Adrenal gland (tissue), 12 donors: Measurements from ENCODE around the gene CHL1. TPM values are rescaled to one million over a fixed set of nuclear protein-coding genes. Genes with fewer than 3 reads are reported as not detected.

Experiments used
- DNase-seq, 7 donors: peaks; one replicate each; pipeline ENCODE4 v3.0.0-alpha.2; 2019 to 2020
- H3K27ac ChIP-seq, 5 donors: fragments of 200-600 bp; sonication (generic) in 4 of 5; 1 replicate in 3 of 5; 2 replicates in 2 of 5; pipeline versions ENCODE4 v1.5.1 to v1.8.0; 2016 to 2020; ENCODE audit warnings: mild to moderate bottlenecking in 1 of 5
- H3K27me3 ChIP-seq: fragments of 200-600 bp; 2 replicates; pipeline ENCODE4 v1.8.0; 2021
- H3K36me3 ChIP-seq, 2 donors: fragments of 200-600 bp; replicated peaks in 1 of 2; 1 replicate in 1 of 2; 2 replicates in 1 of 2; pipeline versions ENCODE4 v1.5.1 to v1.8.0; 2018 to 2022
- H3K4me1 ChIP-seq, 2 donors: fragments of 200-600 bp; replicated peaks in 1 of 2; 1 replicate in 1 of 2; 2 replicates in 1 of 2; pipeline versions ENCODE4 v1.5.1 to v1.8.0; 2018 to 2021
- H3K4me3 ChIP-seq, 4 donors: fragments of 200-600 bp; sonication (generic) in 3 of 4; one replicate each; pipeline ENCODE4 v1.5.1; 2016 to 2018
- H3K9me3 ChIP-seq, 3 donors: fragments of 200-600 bp; sonication (generic) in 1 of 3; replicated peaks in 1 of 3; 1 replicate in 2 of 3; 2 replicates in 1 of 3; pipeline versions ENCODE4 v1.5.1 to v1.8.0; 2016 to 2021
- CTCF ChIP-seq, 6 experiments: fragments of 450-650 bp in 4 of 6; fragments of 200-600 bp in 2 of 6; sonication (generic) in 1 of 6; IDR thresholded peaks; 1 replicate in 5 of 6; 2 replicates in 1 of 6; pipeline versions ENCODE4 v1.5.1 to v1.8.0; 2016 to 2021; ENCODE audit warnings: antibody characterized with exemption in 6 of 6, mild to moderate bottlenecking in 2 of 6, moderate library complexity in 1 of 6
- POLR2A ChIP-seq, 2 donors: fragments of 450-650 bp; IDR thresholded peaks; one replicate each; pipeline ENCODE4 v1.6.1; 2017; ENCODE audit warnings: antibody characterized with exemption in 2 of 2, mild to moderate bottlenecking in 2 of 2, moderate library complexity in 1 of 2
- WGBS, 4 donors: extraction: QIAGEN DNeasy Blood & Tissue Kit in 2 of 4; methylation state at CpG; one replicate each; pipeline versions ENCODE4 v1.1.5 to v1.1.7; 2013 to 2017; 5-methylcytosine and 5-hydroxymethylcytosine counted together
- intact Hi-C, 2 donors: fragments of 100-400 bp; cut with DNase I; formaldehyde crosslinking; loops; one replicate each; pipeline versions ENCODE4 v1.14.1 to v1.15.0; 2022 to 2023
- polyA plus RNA-seq, 3 donors: library from polyadenylated mRNA; stranded (reverse); fragments of 200-250 nt in 2 of 3; fragments of 350-450 nt in 1 of 3; fragmentation: Illumina TruSeq in 1 of 3; extraction: RNeasy Lipid Tissue Mini Kit (QIAGEN cat#74804) in 1 of 3; gene quantifications; one replicate each; pipeline ENCODE4 v1.2.3, GENCODE V29; 2013 to 2014
- total RNA-seq, 9 donors: library from RNA; depleted of rRNA in 4 of 9; stranded (reverse); fragments of >200 nt in 4 of 9; fragments of 120-200 nt in 1 of 9; fragmentation: NEBNext Ultra II Directional in 1 of 9; extraction: Animal tissue kit (Norgen Biotek cat#: 25700) in 1 of 9; gene quantifications; one replicate each; pipeline versions ENCODE4 v1.1.0 to v1.2.4, GENCODE V29; 2013 to 2023
- donor health status: healthy with polysubstance abuse.
- donor health status: Bipolar disorder and iron deficiency.
- donor health status: DM: yes; HTN: yes; CAD: no.
- donor health status: DM: no; HTN: no; CAD: no.
- donor health status: DM: no; HTN: no; CAD: no.
- donor health status: DM: yes; HTN: yes; CAD: no.

Gene CHL1
- total and polyA plus RNA-seq, 12 donors, result 0.80 to 28.3 (median 7.7) TPM

- Histone ChIP-seq H3K4me1 (no peaks in the 10 kb centered on the region), H3K36me3 (no peaks in the 10 kb centered on the region), H3K9me3 (no peaks in the 10 kb centered on the region), H3K27me3 (no peaks in the 10 kb centered on the region), H3K27ac (no peak overlapping the region), H3K4me3 (no peak overlapping the region)
- WGBS, 4 donors, result 87 to 95% (median 90%) methylated on average over 1 of the region's 1 CpG
- no peak for DNase-seq
- no peak for TF ChIP-seq CTCF (IDR thresholded peaks at IDR 0.05)
- no peak for TF ChIP-seq POLR2A (IDR thresholded peaks at IDR 0.05)
- intact Hi-C loops, result no loop called here
Measured at GRCh38 chr3:267101-267500, 70.5 kb downstream of the CHL1 start.

GRCh38 chr3:270688-271087, 74.1 kb downstream of the CHL1 start:
- no peak for DNase-seq
- no peak for TF ChIP-seq CTCF (IDR thresholded peaks at IDR 0.05)
- TF ChIP-seq POLR2A (IDR thresholded peaks at IDR 0.05), result no peak
- no peaks in the 10 kb centered on the region for H3K27me3 ChIP-seq
- H3K4me1 ChIP-seq, result no peaks in the 10 kb centered on the region
- no peak overlapping the region for H3K4me3 ChIP-seq
- no peak overlapping the region for H3K27ac ChIP-seq
- intact Hi-C loops, result no loop called here
- H3K9me3 ChIP-seq, result no peaks in the 10 kb centered on the region
- 59 to 72% (median 66%) methylated on average over 2 of the region's 2 CpGs for WGBS, 4 donors
- H3K36me3 ChIP-seq, result no peaks in the 10 kb centered on the region

- WGBS, 4 donors, result 45 to 64% (median 57%) methylated on average over 2 of the region's 2 CpGs
- intact Hi-C loops, result no loop called here
- DNase-seq, result no peak
- Histone ChIP-seq H3K27me3 (no peaks in the 10 kb centered on the region), H3K4me1 (no peaks in the 10 kb centered on the region), H3K27ac (no peak overlapping the region), H3K36me3 (no peaks in the 10 kb centered on the region), H3K9me3 (no peaks in the 10 kb centered on the region), H3K4me3 (no peak overlapping the region)
- TF ChIP-seq CTCF (IDR thresholded peaks at IDR 0.05) (no peak), POLR2A (IDR thresholded peaks at IDR 0.05) (no peak)
Measured at GRCh38 chr3:274927-275326, 78.4 kb downstream of the CHL1 start.

GRCh38 chr3:277873-278272, 81.3 kb downstream of the CHL1 start:
- 46 to 66% (median 63%) methylated on average over 1 of the region's 1 CpG for WGBS, 4 donors
- TF ChIP-seq CTCF (IDR thresholded peaks at IDR 0.05) (no peak), POLR2A (IDR thresholded peaks at IDR 0.05) (no peak)
- no peaks in the 10 kb centered on the region for H3K9me3 ChIP-seq
- no peaks in the 10 kb centered on the region for H3K27me3 ChIP-seq
- no peaks in the 10 kb centered on the region for H3K4me1 ChIP-seq
- no peak for DNase-seq
- no peaks in the 10 kb centered on the region for H3K36me3 ChIP-seq
- no peak overlapping the region for H3K27ac ChIP-seq
- H3K4me3 ChIP-seq, result no peak overlapping the region
- intact Hi-C loops, result no loop called here
